ENCODE measurements around the gene SHC3.

SHC3 gene

GRCh38 chr9:89024727-89025126, 153.9 kb downstream of the SHC3 start:
- DNase-seq (ENCODE audit: low read depth, low spot score): no peak

- no peak for DNase-seq (ENCODE audit: low read depth, low spot score)
Observed at GRCh38 chr9:89023740-89024139, 154.9 kb downstream of the SHC3 start.

GRCh38 chr9:89022902-89023301, 155.7 kb downstream of the SHC3 start:
- no peak for DNase-seq (ENCODE audit: low read depth, low spot score)

- DNase-seq (ENCODE audit: low read depth, low spot score): no peak
Observed at GRCh38 chr9:89022001-89022759, 156.4 kb downstream of the SHC3 start.

GRCh38 chr9:89021154-89021803, 157.3 kb downstream of the SHC3 start:
- DNase-seq (ENCODE audit: low read depth, low spot score): no peak

- no peak for DNase-seq (ENCODE audit: low read depth, low spot score)
Observed at GRCh38 chr9:89020754-89021153, 157.9 kb downstream of the SHC3 start.

GRCh38 chr9:89015336-89015735, 163.3 kb downstream of the SHC3 start:
- DNase-seq (ENCODE audit: low read depth, low spot score): no peak

GRCh38 chr9:89014153-89014552, 164.5 kb downstream of the SHC3 start:
- DNase-seq (ENCODE audit: low read depth, low spot score): no peak

- no peak for DNase-seq (ENCODE audit: low read depth, low spot score)
Observed at GRCh38 chr9:89013660-89014059, 165.0 kb downstream of the SHC3 start.

GRCh38 chr9:89012294-89013042, 166.2 kb downstream of the SHC3 start:
- no peak for DNase-seq (ENCODE audit: low read depth, low spot score)

- DNase-seq (ENCODE audit: low read depth, low spot score): no peak
Observed at GRCh38 chr9:89011683-89012082, 166.9 kb downstream of the SHC3 start.

GRCh38 chr9:89010526-89011111, 168.0 kb downstream of the SHC3 start:
- DNase-seq (ENCODE audit: low read depth, low spot score): no peak

GRCh38 chr9:89010056-89010455, 168.6 kb downstream of the SHC3 start:
- no peak for DNase-seq (ENCODE audit: low read depth, low spot score)

- DNase-seq (ENCODE audit: low read depth, low spot score): no peak
Observed at GRCh38 chr9:89009546-89009840, 169.1 kb downstream of the SHC3 start.

GRCh38 chr9:89008744-89009545, 169.7 kb downstream of the SHC3 start:
- no peak for DNase-seq (ENCODE audit: low read depth, low spot score)

GRCh38 chr9:89008055-89008743, 170.4 kb downstream of the SHC3 start:
- no peak for DNase-seq (ENCODE audit: low read depth, low spot score)

- no peak for DNase-seq (ENCODE audit: low read depth, low spot score)
Observed at GRCh38 chr9:89006996-89007967, 171.3 kb downstream of the SHC3 start.

GRCh38 chr9:89006267-89006666, 172.4 kb downstream of the SHC3 start:
- no peak for DNase-seq (ENCODE audit: low read depth, low spot score)

GRCh38 chr9:89005323-89005722, 173.3 kb downstream of the SHC3 start:
- DNase-seq (ENCODE audit: low read depth, low spot score): no peak

GRCh38 chr9:89002987-89003386, 175.6 kb downstream of the SHC3 start:
- DNase-seq (ENCODE audit: low read depth, low spot score): no peak

Data from iPS DF 19.7 (cell line).